ENCODE results near the gene ARHGDIB.

GRCh38 chr12:14893506-14894250, 67.7 kb downstream of the ARHGDIB start:
- TF ChIP-seq CTCF (IDR thresholded peaks at IDR 0.05) (peak in 1 of 6 experiments; percentile 13), POLR2A (IDR thresholded peaks at IDR 0.05) (no peak)

All from adrenal gland (tissue), 5 donors.